K562 (cell line): ENCODE measurements around the gene PRKCB. TPM values are rescaled to one million over a fixed set of nuclear protein-coding genes. Genes with fewer than 3 reads are reported as not detected.

Experiments used
- ATAC-seq: fragments of 200-7000 bp; cut with Tn5 transposase; 3 replicates; pipeline ENCODE4 v1.9.1; 2020; ENCODE audit warnings: moderate library complexity
- BruUV-seq: library from RNA; stranded (reverse); fragments of 400-500 nt; replicated peaks from 2 replicates; lab custom pipeline; 2021; lab: Mats Ljungman, UMichigan
- CTCF ChIA-PET: fragments of 300-600 bp; formaldehyde crosslinking; extraction: SDS; loops from one replicate; lab custom pipeline; 2021; ENCODE audit warnings: low intra/inter-chr PET ratio; lab: Yijun Ruan, JAX
- POLR2A ChIA-PET: fragments of 300-600, 350-650 bp; sonication (Branson Sonifier 250); formaldehyde crosslinking; extraction: SDS; loops from one replicate; lab custom pipeline; 2021; ENCODE audit warnings: antibody characterized with exemption, inconsistent platforms; lab: Yijun Ruan, JAX
- DNase-seq, 4 experiments: peaks; one replicate each; pipeline versions ENCODE4 v3.0.0 to v3.0.0-alpha.2; 2011 to 2018; ENCODE audit warnings: low spot score in 3 of 4, mixed read lengths in 3 of 4; ENCODE audit errors: extremely low read depth in 1 of 4
- FAIRE-seq: peaks from 2 replicates; lab custom pipeline; 2011; peaks lifted over from hg19 to GRCh38; lab: Jason Lieb, UNC
- H2AFZ ChIP-seq: 2 replicates; pipeline ENCODE4 v1.6.0; 2011; ENCODE audit warnings: low read depth, low read length, control low read depth, inconsistent platforms
- H3K27ac ChIP-seq: fragments of 200-600 bp; 3 replicates; pipeline ENCODE4 v1.8.0; 2011; ENCODE audit warnings: low read depth, mild to moderate bottlenecking, control low read depth, inconsistent platforms, low read length, moderate library complexity, mixed read lengths; ENCODE audit errors: extremely low read depth
- H3K27me3 ChIP-seq, 2 experiments: fragments of 300-600 bp in 1 of 2; 2 replicates in 1 of 2; 3 replicates in 1 of 2; pipeline versions ENCODE4 v1.6.0 to v1.8.0; 2011; ENCODE audit warnings: inconsistent platforms in 2 of 2, low read length in 2 of 2, mild to moderate bottlenecking in 1 of 2, mixed read lengths in 1 of 2, moderate library complexity in 1 of 2; ENCODE audit not compliant: control insufficient read depth in 2 of 2, insufficient read depth in 2 of 2
- H3K36me3 ChIP-seq: fragments of 300-600 bp; 3 replicates; pipeline ENCODE4 v1.8.0; 2011; ENCODE audit warnings: mild to moderate bottlenecking, low read length, inconsistent platforms; ENCODE audit not compliant: control insufficient read depth, insufficient read depth
- H3K4me1 ChIP-seq, 2 experiments: fragments of 200-600 bp in 1 of 2; replicated peaks in 1 of 2; 2 replicates in 1 of 2; 3 replicates in 1 of 2; pipeline versions ENCODE4 v1.5.1 to v1.8.0; 2011; ENCODE audit warnings: inconsistent platforms in 2 of 2, low read length in 2 of 2, mild to moderate bottlenecking in 1 of 2, mixed read lengths in 1 of 2, moderate library complexity in 1 of 2; ENCODE audit not compliant: control insufficient read depth in 2 of 2, insufficient read depth in 2 of 2
- H3K4me2 ChIP-seq: 2 replicates; pipeline ENCODE4 v1.6.1; 2011; ENCODE audit warnings: low read length, control low read depth, inconsistent platforms, mixed read lengths; ENCODE audit not compliant: insufficient read depth
- H3K4me3 ChIP-seq: fragments of 200-600 bp; sonication (generic), shearing (Covaris generic); 2 replicates; pipeline ENCODE4 v1.5.1; 2016; ENCODE audit warnings: control low read depth, inconsistent platforms
- H3K79me2 ChIP-seq: fragments of 200-600 bp; 3 replicates; pipeline ENCODE4 v1.8.0; 2011; ENCODE audit warnings: low read length, inconsistent platforms; ENCODE audit not compliant: control insufficient read depth, insufficient read depth
- H3K9ac ChIP-seq, 2 experiments: 2 replicates each; pipeline versions ENCODE4 v1.6.0 to v1.6.1; 2011; ENCODE audit warnings: low read depth in 2 of 2, low read length in 2 of 2, control low read depth in 1 of 2, inconsistent platforms in 1 of 2, mild to moderate bottlenecking in 1 of 2, mixed read lengths in 1 of 2; ENCODE audit not compliant: insufficient read depth in 1 of 2
- H3K9me1 ChIP-seq: one replicate; pipeline ENCODE4 v1.6.0; 2011; ENCODE audit warnings: inconsistent platforms, mild to moderate bottlenecking, low read length, moderate library complexity; ENCODE audit not compliant: control insufficient read depth, insufficient read depth
- H3K9me3 ChIP-seq: replicated peaks from 2 replicates; pipeline ENCODE4 v1.5.1; 2011; ENCODE audit warnings: low read depth, low read length, inconsistent platforms; ENCODE audit not compliant: control insufficient read depth, insufficient read depth
- H4K20me1 ChIP-seq: replicated peaks from 2 replicates; pipeline ENCODE4 v1.6.1; 2011; ENCODE audit warnings: low read length, inconsistent platforms, mixed read lengths; ENCODE audit not compliant: control insufficient read depth, insufficient read depth
- DIDO1 ChIP-seq: fragments of 450-650 bp; IDR thresholded peaks from 2 replicates; pipeline ENCODE4 v1.6.1; 2016; ENCODE audit warnings: low read depth, missing biosample characterization, missing genetic modification characterization
- NR4A1 ChIP-seq, 2 experiments: fragments of 250-450 bp in 1 of 2; fragments of 450-650 bp in 1 of 2; sonication (Bioruptor Pico) in 1 of 2; IDR thresholded peaks; 2 replicates each; pipeline versions ENCODE4 v1.4.0 to v1.6.1; 2016 to 2020; ENCODE audit warnings: mild to moderate bottlenecking in 2 of 2, missing compliant biosample characterization in 1 of 2, missing genetic modification characterization in 1 of 2, moderate library complexity in 1 of 2
- POLR2A ChIP-seq: fragments of 450-650 bp; conservative IDR thresholded peaks from 2 replicates; pipeline ENCODE4 v1.6.1; 2016
- POLR2AphosphoS2 ChIP-seq: IDR thresholded peaks from 2 replicates; pipeline ENCODE4 v1.6.1; 2012; ENCODE audit warnings: low read length, improper control_type of control experiment
- POLR3A ChIP-seq: IDR thresholded peaks from 2 replicates; pipeline ENCODE4 v1.6.1; 2011; ENCODE audit warnings: borderline replicate concordance, mild to moderate bottlenecking, moderate library complexity; ENCODE audit not compliant: insufficient read length, insufficient read depth; ENCODE audit errors: extremely low read depth
- TAL1 ChIP-seq: fragments of 450-650 bp; IDR thresholded peaks from 2 replicates; pipeline ENCODE4 v1.6.1; 2016; ENCODE audit warnings: mild to moderate bottlenecking
- TGIF2 ChIP-seq: sonication (generic); formaldehyde crosslinking; IDR thresholded peaks from 2 replicates; pipeline ENCODE4 v1.8.1; 2022; ENCODE audit warnings: mild to moderate bottlenecking, missing genetic modification reagents, moderate library complexity
- ZEB2 ChIP-seq: fragments of 450-650 bp; IDR thresholded peaks from 2 replicates; pipeline ENCODE4 v1.6.1; 2016
- ZNF12 ChIP-seq: sonication (generic); formaldehyde crosslinking; IDR thresholded peaks from 2 replicates; pipeline ENCODE4 v1.4.0; 2020; ENCODE audit warnings: mild to moderate bottlenecking, missing genetic modification reagents
- WGBS: fragments of 100-300 bp; shearing (Covaris generic); methylation state at CpG from one replicate; pipeline ENCODE4 v1.1.6; 2016; ENCODE audit warnings: low coverage, mixed read lengths; ENCODE audit not compliant: insufficient coverage; ENCODE audit errors: missing lambda C conversion rate; 5-methylcytosine and 5-hydroxymethylcytosine counted together
- in situ Hi-C: fragments of 300-500 bp; cut with MboI; formaldehyde crosslinking; loops from 4 replicates; pipeline ENCODE4 v1.15.0; 2018; ENCODE audit warnings: inconsistent platforms, mixed read lengths
- intact Hi-C: fragments of 100-400 bp; cut with micrococcal nuclease; formaldehyde crosslinking; loops from 2 replicates; pipeline ENCODE4 v1.14.2; 2022
- polyA plus RNA-seq, 8 experiments: library from polyadenylated mRNA; depleted of rRNA in 4 of 8; stranded (reverse) in 5 of 8; unstranded in 3 of 8; fragments of >200 nt; fragmentation: Nextera tagmentation in 2 of 8; fragmentation: Illumina TruSeq in 1 of 8; extraction: Ambion mirVana in 2 of 8; extraction: Trizol in 1 of 8; gene quantifications; 2 replicates each; pipeline versions ENCODE4 v1.2.1 to v1.2.3, GENCODE V29; 2011 to 2014; ENCODE audit warnings: inconsistent platforms in 1 of 8, missing spikeins in 1 of 8
- total RNA-seq, 7 experiments: library from RNA; depleted of rRNA in 6 of 7; stranded (reverse); fragments of >200 nt in 6 of 7; fragmentation: Illumina TruSeq in 2 of 7; extraction: Trizol in 2 of 7; gene quantifications; 2 replicates each; pipeline versions ENCODE4 v1.2.1 to v1.2.3, GENCODE V29; 2011 to 2021; ENCODE audit warnings: low replicate concordance in 1 of 7
- TF ChIP-seq, protein P1 (sequence below), 2 experiments: fragments of 200-800 bp in 1 of 2; sonication (Bioruptor generic) in 1 of 2; sonication (generic) in 1 of 2; formaldehyde crosslinking in 1 of 2; IDR thresholded peaks in 1 of 2; conservative IDR thresholded peaks in 1 of 2; 2 replicates each; pipeline versions ENCODE4 v1.5.0 to v1.6.1; 2016 to 2020; ENCODE audit warnings: missing compliant biosample characterization in 1 of 2, missing genetic modification characterization in 1 of 2, missing genetic modification reagents in 1 of 2
- TF ChIP-seq, protein P2 (sequence below): fragments of 250-450 bp; sonication (Bioruptor Pico); IDR thresholded peaks from 2 replicates; pipeline ENCODE4 v1.5.0; 2021; ENCODE audit warnings: mild to moderate bottlenecking, borderline replicate concordance
- TF ChIP-seq, protein P3 (sequence below): sonication (generic); formaldehyde crosslinking; IDR thresholded peaks from 2 replicates; pipeline ENCODE4 v1.9.0; 2022; ENCODE audit warnings: mild to moderate bottlenecking, missing genetic modification reagents

The PRKCB gene
- total and polyA plus RNA-seq, 9 of the 15 experiments (the other 6 are each of a cell fraction or from before 2014, with no cell fraction given): 49.9 to 276 (median 148) TPM

DNA sequence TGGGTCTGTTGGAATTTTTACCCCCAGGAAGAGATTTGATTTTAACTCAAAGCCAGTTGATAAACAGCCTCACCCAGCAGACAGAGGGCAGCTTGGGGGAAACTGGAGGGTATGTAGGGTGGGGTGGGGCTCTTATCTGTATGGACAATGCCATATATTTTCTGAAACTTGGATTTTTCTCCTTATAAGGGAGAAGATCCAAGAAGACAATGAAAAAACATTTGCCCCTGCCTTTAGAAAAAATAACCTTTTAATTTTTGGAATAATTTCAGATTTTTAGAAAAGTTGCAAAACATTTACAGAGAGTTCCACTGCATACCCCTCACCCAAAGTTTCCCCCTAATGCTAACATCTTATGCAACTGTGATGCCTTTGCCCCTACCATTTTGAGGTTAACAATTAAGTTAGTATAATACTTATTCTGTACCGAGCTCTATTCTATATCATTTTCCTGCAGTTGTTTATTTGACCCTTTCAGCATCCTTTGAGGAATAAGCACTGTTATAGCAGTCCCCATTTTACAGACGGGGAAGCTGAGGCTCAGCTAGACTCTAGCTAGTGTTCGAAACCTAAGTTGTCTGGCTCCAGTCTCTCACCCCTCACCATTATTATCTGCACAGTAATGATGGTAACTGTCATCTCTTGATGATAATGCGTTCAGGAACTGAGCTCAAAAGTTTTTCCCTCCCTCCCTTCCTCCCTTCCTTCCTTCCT is 66.4 kb downstream of the PRKCB start (continued):
- TF ChIP-seq, protein P1, sequence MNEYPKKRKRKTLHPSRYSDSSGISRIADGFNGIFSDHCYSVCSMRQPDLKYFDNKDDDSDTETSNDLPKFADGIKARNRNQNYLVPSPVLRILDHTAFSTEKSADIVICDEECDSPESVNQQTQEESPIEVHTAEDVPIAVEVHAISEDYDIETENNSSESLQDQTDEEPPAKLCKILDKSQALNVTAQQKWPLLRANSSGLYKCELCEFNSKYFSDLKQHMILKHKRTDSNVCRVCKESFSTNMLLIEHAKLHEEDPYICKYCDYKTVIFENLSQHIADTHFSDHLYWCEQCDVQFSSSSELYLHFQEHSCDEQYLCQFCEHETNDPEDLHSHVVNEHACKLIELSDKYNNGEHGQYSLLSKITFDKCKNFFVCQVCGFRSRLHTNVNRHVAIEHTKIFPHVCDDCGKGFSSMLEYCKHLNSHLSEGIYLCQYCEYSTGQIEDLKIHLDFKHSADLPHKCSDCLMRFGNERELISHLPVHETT (CRISPR knock-in tag; conservative IDR thresholded peaks at IDR 0.05 in 1 of 2, IDR thresholded peaks at IDR 0.05 in 1 of 2): peak in 1 of 2 experiments; percentile 53; a peak in 1 of 4 replicates
- TF ChIP-seq DIDO1 (tag) (no peak), POLR2AphosphoS2 (0 out of 2 replicates have a peak, but pooled peaks have one; percentile 35)
- TF ChIP-seq, all 486 proteins: peak for 35

DNA sequence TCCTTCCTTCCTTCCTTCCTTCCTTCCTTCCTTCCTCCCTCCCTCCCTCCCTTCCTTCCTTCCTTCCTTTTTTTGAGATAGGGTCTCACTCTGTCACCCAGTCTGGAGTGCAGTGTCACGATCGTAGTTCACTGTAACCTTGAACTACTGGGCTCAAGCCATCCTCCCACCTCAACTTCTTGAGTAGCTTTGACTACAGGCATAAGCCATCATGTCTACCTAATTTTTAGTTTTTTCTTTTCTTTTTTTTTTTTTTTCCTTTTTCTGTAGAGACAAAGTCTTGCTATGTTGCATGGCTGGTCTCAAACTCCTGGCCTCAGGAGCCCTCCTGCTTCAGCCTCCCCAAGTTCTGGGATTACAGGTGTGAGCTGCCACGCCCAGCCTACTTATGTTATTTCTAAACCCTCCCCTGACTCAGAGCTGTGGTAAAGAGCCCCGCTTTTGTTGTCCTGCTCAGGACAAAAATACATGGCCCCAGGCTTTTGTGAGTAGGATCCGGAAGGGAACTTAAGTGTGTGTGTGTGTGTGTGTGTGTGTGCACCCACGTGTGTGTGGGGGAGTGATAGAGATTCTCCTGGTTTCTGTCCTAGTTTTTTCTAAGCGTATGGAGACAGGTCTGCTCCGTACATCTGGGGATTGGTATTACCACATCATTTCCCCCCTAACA is 67.1 kb downstream of the PRKCB start:
- intact Hi-C loops: loop anchor here (5.0 kb wide), 3 partner anchors 66 to 109 kb away; partner anchors contain the start of gene PRKCB
- POLR2A ChIA-PET: interaction anchor here (1.0 to 4.8 kb wide), 8 partner anchors 11 to 50 kb away, joined by 3 to 27 read pairs (median 5); no protein-coding TSS in a partner anchor
- TF ChIP-seq TGIF2 (CRISPR knock-in tag): no peak
- TF ChIP-seq, protein P2, sequence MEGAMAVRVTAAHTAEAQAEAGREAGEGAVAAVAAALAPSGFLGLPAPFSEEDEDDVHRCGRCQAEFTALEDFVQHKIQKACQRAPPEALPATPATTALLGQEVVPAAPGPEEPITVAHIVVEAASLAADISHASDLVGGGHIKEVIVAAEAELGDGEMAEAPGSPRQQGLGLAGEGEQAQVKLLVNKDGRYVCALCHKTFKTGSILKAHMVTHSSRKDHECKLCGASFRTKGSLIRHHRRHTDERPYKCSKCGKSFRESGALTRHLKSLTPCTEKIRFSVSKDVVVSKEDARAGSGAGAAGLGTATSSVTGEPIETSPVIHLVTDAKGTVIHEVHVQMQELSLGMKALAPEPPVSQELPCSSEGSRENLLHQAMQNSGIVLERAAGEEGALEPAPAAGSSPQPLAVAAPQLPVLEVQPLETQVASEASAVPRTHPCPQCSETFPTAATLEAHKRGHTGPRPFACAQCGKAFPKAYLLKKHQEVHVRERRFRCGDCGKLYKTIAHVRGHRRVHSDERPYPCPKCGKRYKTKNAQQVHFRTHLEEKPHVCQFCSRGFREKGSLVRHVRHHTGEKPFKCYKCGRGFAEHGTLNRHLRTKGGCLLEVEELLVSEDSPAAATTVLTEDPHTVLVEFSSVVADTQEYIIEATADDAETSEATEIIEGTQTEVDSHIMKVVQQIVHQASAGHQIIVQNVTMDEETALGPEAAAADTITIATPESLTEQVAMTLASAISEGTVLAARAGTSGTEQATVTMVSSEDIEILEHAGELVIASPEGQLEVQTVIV (CRISPR knock-in tag): no peak
- TF ChIP-seq TAL1: 0 out of 2 replicates have a peak, but pooled peaks have one; percentile 6
- peak; percentile 70 for TF ChIP-seq ZEB2
- TF ChIP-seq NR4A1 (CRISPR knock-in tag; IDR thresholded peaks at IDR 0.05): 0 out of 2 replicates have a peak, but pooled peaks have one; percentile 27
- TF ChIP-seq NR4A1 (tag; IDR thresholded peaks at IDR 0.05): no peak
- TF ChIP-seq POLR3A: no peak
- TF ChIP-seq, protein P3, sequence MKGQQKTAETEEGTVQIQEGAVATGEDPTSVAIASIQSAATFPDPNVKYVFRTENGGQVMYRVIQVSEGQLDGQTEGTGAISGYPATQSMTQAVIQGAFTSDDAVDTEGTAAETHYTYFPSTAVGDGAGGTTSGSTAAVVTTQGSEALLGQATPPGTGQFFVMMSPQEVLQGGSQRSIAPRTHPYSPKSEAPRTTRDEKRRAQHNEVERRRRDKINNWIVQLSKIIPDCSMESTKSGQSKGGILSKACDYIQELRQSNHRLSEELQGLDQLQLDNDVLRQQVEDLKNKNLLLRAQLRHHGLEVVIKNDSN (CRISPR knock-in tag): peak; percentile 51; the same call in 1 of the 2 replicates
- TF ChIP-seq ZNF12 (CRISPR knock-in tag): no peak
- TF ChIP-seq POLR2A: peak; percentile 45

More for the DNA sequence above, 67.1 kb downstream of the PRKCB start:
- Histone ChIP-seq H3K9me3 (no peaks in the 10 kb centered on the region), H4K20me1 (peaks cover 9% of the 10 kb centered on the region; the same call in 1 of the 2 replicates), H3K9me1 (no peaks in the 10 kb centered on the region), H3K36me3 (peaks cover 43% of the 10 kb centered on the region), H3K9ac (peak overlapping the region in 1 of 2 experiments; percentile 55; a peak in 3 of 4 replicates), H3K4me3 (no peak overlapping the region), H2AFZ (no peak overlapping the region), H3K27ac (peak overlapping the region; percentile 98), H3K27me3 (no peaks in the 10 kb centered on the region), H3K4me1 (peaks cover 29 to 81% of the 10 kb centered on the region in 2 experiments), H3K79me2 (peaks cover 93% of the 10 kb centered on the region), H3K4me2 (peak overlapping the region; percentile 59)
- FAIRE-seq (no peak), DNase-seq (peak in 3 of 4 experiments; percentile 25 to 71 (median 29)), ATAC-seq (peak; percentile 24)
- CTCF ChIA-PET: no interaction called here
- in situ Hi-C loops: no loop called here
- BruUV-seq: no TSS peak
- WGBS: 8% methylated on average over 8 of the region's 8 CpGs
